C4-2B (cell line): ENCODE measurements around the gene ENO4.
A peak's percentile ranks its signal among the peaks of the same experiment; 100 is the strongest.

Experiments
- H3K27ac ChIP-seq: fragments of 450-650 bp; 2 replicates; pipeline ENCODE4 v1.5.1; 2017
- CTCF ChIP-seq: fragments of 450-650 bp; conservative IDR thresholded peaks from 2 replicates; pipeline ENCODE4 v1.5.1; 2017; ENCODE audit warnings: mild to moderate bottlenecking
- ZFX ChIP-seq: fragments of 450-650 bp; IDR thresholded peaks from 2 replicates; pipeline ENCODE4 v1.6.1; 2017

ENO4 gene

DNA sequence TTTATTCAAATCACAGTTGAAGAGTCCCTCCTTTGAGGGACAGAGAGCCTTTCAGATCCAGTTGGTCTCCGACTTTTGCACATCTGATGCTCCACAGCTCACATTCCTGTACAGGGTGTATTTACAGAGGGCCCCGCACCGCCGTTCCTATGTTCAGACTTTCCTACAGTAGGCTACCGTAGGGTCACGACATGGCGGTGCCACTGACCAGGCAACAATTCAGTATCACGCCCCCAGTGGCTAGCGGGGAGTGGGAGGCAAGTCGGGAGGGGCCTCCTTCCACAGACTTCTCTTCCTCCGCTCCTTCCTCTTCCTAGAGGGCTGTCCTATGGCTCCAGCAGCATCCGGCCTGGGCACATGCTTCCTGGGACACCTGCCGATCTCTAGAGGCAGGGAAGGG, 40.6 kb upstream of the ENO4 start:
- no peak overlapping the region for H3K27ac ChIP-seq
- no peak for TF ChIP-seq CTCF
- no peak for TF ChIP-seq ZFX

- TF ChIP-seq CTCF (peak; percentile 78), ZFX (no peak)
- no peak overlapping the region for H3K27ac ChIP-seq
Observed at GRCh38 chr10:116809483-116810119, 39.7 kb upstream of the ENO4 start.

GRCh38 chr10:116810120-116810500, 39.2 kb upstream of the ENO4 start:
- no peak for TF ChIP-seq ZFX
- no peak overlapping the region for H3K27ac ChIP-seq

- H3K27ac ChIP-seq, result no peak overlapping the region
Observed at GRCh38 chr10:116810895-116811294, 38.4 kb upstream of the ENO4 start.

GRCh38 chr10:116811691-116812090, 37.6 kb upstream of the ENO4 start:
- TF ChIP-seq ZFX (no peak), CTCF (no peak)
- no peak overlapping the region for H3K27ac ChIP-seq

More at GRCh38 chr10:116810895-116811294, 38.4 kb upstream of the ENO4 start:
- TF ChIP-seq CTCF (no peak), ZFX (no peak)

- TF ChIP-seq ZFX (no peak), CTCF (no peak)
- no peak overlapping the region for H3K27ac ChIP-seq
Observed at GRCh38 chr10:116815641-116816415, 33.5 kb upstream of the ENO4 start.

- TF ChIP-seq ZFX (no peak), CTCF (no peak)
Observed at GRCh38 chr10:116817178-116817577, 32.1 kb upstream of the ENO4 start.

More at GRCh38 chr10:116817178-116817577, 32.1 kb upstream of the ENO4 start:
- H3K27ac ChIP-seq, result no peak overlapping the region
